ENCODE results near the gene RNF135.

DNA sequence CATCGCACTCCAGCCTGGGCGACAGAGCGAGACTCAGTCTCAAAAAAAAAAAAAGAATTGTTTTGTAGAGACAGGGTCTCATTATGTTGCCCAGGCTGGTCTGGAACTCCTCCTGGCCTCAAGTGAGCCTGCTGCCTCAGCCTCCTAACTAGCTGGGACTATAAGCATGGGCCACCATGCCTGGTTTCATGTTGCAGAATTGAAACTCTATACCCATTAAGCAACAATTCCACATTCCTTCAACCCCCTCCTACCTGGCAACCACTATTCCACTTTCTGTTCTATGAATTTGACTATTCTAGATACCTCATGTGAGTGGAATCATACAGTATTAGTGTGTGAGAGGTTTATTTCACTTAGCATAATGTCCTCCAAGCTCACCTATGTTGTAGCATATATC is 24.5 kb downstream of the RNF135 start:
- TF ChIP-seq, protein P1, sequence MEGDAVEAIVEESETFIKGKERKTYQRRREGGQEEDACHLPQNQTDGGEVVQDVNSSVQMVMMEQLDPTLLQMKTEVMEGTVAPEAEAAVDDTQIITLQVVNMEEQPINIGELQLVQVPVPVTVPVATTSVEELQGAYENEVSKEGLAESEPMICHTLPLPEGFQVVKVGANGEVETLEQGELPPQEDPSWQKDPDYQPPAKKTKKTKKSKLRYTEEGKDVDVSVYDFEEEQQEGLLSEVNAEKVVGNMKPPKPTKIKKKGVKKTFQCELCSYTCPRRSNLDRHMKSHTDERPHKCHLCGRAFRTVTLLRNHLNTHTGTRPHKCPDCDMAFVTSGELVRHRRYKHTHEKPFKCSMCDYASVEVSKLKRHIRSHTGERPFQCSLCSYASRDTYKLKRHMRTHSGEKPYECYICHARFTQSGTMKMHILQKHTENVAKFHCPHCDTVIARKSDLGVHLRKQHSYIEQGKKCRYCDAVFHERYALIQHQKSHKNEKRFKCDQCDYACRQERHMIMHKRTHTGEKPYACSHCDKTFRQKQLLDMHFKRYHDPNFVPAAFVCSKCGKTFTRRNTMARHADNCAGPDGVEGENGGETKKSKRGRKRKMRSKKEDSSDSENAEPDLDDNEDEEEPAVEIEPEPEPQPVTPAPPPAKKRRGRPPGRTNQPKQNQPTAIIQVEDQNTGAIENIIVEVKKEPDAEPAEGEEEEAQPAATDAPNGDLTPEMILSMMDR (IDR thresholded peaks at IDR 0.05) = no peak
- TF ChIP-seq POLR2A (IDR thresholded peaks at IDR 0.05) = no peak

Measured in body of pancreas (tissue), 4 donors.